Adrenal gland (tissue), 5 donors: ENCODE data around the gene C9orf57.

Experiments used
- CTCF ChIP-seq, 6 experiments: fragments of 450-650 bp in 4 of 6; fragments of 200-600 bp in 2 of 6; sonication (generic) in 1 of 6; IDR thresholded peaks; 1 replicate in 5 of 6; 2 replicates in 1 of 6; pipeline versions ENCODE4 v1.5.1 to v1.8.0; 2016 to 2021; ENCODE audit warnings: antibody characterized with exemption in 6 of 6, mild to moderate bottlenecking in 2 of 6, moderate library complexity in 1 of 6
- POLR2A ChIP-seq, 2 donors: fragments of 450-650 bp; IDR thresholded peaks; one replicate each; pipeline ENCODE4 v1.6.1; 2017; ENCODE audit warnings: antibody characterized with exemption in 2 of 2, mild to moderate bottlenecking in 2 of 2, moderate library complexity in 1 of 2
- donor health status: DM: no; HTN: no; CAD: no.

DNA sequence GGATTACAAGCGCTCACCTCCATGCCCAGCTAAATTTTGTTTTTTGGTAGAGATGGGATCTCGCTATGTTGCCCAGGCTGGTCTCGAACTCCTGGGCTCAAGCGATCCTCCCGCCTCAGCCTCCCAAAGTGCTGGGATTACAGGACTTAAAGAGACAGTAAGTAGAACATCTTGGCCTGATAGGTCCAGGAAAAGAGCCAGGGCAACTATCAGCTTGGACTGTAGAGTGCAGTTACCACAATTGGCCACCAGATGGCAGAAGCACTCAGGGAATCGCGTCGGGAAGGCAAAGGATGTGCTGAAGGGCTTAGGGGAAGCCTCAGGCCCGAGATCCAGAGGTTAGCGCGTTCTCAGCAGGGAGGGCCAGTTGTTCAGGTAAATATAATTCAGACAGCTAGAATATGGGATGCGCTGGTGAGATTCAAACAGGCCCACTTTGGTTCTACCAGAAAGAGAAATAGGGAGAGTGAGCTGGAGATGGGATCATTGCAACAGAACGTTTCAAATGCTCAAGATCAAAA lies 21.5 kb downstream of the C9orf57 start:
- TF ChIP-seq CTCF (IDR thresholded peaks at IDR 0.05) (peak in 5 of 6 experiments; percentile 91 to 96 (median 94)), POLR2A (IDR thresholded peaks at IDR 0.05) (no peak)
